GM21528 (cell line): Measurements from ENCODE around the gene BTBD6.

Source experiments
- ATAC-seq: cut with Tn5 transposase; IDR thresholded peaks from one replicate; pipeline ENCODE4 v1.9.1; 2021; ENCODE audit warnings: mild to moderate bottlenecking, moderate library complexity; ENCODE audit not compliant: unreplicated experiment, low FRiP score

BTBD6 gene

DNA sequence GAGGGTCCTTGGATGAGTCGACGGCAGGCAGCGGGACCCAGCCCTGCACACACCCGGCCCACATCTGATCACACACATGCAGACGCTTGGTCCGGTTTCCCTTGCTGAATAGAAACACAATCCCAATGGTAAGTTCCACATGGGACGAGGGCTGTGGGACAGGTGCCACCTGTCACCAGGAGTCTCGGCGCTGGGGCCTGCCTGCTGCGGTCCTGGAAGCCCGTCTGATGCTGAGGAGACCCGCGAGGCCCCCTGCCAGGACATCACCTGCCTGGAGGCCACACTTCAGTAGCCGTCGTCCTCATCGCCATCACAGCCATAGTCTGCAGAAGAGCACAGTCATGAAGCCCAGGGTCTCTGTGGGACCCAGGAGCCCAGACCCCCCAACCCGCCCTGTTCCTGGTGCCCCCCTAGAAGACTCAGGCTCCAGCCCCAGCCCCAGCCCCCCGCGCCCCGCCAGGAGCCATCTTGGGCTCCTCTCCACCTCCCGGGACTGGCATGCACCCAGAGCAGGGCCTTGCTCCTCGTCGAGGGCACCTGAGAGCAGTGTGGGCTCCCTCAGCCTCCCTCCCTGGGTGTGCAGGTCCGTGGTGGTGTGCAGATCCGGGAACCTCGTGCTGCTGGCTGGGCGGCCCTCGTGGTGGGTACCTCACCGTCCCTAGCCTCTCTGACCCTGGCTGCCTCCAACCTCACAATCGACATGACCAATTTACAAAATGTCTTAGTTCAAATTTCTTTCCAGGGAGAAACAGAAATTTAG, 37.9 kb upstream of the BTBD6 start:
- no peak for ATAC-seq

DNA sequence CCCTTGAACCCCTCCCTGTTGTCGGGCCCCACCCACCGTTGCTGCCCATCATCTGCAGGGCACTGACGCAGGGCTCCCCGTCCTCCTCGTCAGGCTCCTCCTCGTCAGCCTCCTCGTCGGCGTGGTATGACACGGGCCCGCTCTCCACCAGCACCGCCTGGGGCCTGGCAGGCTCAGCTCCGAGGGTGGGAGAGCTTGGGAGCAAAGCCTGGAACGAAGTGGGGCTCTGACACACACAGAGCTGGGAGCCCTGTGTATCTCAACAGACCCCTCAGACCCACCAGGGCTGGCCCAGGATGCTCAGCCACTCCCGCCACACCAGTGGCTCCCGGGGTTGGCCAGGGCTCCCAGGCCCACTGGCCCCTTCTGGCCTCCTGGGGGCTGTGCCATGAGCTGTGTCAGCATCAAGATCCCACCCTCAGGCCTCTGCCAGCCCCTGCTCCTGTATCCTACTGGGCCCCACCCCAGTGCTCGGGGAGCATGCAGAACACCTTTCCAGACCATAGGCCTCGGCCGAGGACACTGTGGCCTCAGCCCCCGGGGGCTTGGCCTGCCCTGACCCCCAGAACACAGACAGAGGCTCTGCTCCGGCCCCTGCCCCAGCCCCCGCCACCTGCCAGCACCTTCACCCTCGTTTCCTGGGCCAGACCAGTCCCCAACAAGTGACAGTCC, 37.1 kb upstream of the BTBD6 start:
- no peak for ATAC-seq

DNA sequence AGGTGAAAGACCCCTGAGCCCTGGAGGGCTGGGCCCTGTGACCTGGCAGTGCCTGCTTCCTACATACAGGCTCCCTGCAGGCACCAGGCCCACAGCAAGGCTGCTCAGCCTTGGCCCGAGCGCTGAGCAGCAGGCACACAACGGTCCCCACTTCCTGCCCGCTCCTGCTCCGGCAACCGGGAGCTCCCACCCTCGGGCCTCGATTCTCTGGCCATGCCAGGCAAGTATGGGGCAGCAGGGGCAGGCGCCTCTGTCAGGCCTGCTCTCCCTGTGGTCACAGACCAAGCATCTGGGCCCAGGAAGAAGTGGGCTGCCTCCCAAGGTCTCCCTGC, 36.6 kb upstream of the BTBD6 start:
- ATAC-seq = no peak

DNA sequence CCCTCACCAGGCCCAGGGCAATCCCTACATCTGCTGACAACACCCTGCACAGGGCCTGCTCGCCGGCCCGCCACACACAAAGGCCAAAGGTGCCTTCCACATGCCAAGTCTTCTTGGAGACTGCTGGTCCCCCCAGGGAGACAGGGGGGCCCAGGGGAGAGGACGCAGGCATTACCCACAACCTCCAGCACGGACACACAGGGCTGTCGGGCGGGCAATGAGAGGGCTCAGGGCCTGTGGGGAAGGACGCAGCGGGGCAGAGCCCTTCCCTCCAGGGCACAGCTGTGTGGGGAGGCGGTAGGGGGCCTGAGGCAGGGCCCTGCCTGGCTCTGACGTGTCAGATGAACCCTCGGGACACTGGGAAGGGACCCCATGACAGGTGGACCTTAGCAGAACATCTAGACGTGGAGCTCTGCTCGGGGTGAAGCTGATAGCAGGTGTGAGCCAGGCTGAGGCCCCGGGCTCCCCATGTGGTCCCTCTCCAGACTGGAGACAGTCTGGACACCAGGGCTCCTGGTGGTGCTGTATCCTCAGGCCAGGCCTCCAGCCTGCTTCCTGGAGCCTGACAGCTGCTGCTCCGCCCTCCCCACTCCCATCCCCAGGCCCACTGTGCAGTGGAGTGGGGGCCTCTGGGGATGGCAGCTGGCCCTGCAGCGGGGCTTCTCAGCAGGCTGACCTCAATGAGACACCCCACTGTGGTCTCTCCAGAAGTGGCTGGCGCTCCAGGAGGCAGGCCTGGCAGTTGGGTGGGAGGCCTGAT, 35.6 kb upstream of the BTBD6 start:
- ATAC-seq = no peak

DNA sequence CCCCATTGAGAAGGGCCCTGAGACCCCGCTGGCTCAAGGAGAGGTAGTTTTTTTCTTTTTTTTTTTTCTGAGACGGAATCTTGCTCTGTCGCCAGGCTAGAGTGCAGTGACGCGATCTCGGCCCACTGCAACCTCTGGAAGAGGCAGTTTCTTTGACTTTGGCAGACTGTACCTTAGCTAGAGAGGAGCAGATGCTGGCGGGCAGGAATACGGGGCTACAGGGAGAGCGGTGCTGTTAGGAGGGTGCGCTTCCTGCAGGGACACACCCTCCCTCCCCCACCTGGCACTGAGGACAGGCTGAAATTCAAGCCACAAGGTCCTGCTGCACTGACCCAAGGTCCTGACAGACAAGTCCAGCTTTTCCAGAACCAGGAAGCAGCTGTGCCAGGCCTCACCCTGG, 35.0 kb upstream of the BTBD6 start:
- ATAC-seq = no peak

DNA sequence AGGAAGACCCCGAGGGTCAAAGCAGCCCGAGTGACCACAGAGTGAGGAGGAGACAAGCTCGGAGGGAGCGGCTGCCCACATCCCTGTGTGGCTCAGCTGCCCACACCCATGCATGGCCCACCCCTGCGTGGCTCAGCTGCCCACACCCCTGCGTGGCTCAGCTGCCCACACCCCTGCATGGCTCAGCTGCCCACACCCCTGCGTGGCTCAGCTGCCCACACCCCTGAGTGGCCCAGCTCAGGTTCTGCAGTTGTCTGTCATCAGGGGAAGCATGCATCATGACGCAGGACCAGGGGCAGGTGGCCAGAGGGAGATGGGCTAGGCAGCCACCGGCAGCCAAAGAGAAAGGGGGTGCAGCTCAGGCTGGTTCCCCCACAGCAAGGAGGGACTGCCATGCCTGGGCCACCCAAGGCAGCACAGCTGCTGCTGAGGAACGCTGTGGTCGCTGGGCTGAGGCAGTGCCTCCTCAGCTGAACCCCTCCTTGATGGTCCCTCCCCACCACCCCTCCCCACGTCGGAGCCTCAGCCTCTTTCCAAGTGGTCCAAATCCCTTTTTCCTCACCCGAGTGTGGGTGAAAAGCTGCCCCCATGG, 33.9 kb upstream of the BTBD6 start:
- no peak for ATAC-seq

DNA sequence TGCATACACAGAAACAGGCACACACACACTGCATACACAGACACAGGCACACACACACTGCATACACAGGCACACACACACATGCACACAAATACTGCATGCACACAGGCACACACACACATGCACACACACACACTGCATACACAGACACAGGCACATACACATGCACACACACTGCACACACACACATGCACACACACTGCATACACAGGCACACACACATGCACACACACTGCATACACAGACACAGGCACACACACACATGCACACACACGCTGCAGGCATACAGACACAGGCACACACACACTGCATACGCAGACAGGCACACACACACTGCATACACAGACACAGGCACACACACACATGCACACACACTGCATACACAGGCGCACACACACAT, 32.7 kb upstream of the BTBD6 start:
- ATAC-seq = no peak

DNA sequence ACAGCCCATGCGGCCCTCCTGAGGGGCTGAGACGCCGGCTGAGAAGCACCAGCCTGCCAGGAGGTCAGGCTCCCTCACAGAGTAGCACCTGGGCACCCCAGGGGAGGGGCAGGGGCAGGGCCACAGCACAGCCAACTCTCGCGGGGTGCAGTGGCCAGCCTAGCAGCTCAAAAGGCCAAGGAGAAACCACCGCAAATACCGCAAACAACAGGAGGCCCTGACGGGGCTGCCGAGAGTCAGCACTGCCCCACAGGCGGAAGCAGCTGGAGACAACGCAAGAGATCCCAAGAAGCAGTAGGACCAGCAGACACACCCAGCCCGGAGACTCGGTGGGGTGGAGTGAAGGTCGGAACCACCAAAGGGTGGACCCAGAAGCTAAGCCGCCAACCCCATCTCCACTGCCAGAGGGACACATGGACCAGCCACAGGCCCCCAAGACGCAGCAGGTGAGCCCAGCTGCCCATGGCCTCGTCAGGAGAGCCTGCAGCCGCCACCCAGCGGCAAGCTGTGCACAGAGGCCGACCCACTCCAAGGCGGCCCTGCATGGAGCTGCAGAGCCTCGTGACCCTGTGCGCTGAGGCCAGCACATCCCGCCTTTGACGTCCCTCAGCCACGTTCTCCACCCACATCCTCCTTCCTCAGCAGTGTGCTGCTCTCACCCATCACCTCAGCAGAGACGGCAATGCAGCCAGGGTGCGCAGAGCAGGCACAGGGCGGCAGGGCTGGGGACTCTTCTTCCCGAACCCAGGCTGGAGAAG, 31.7 kb upstream of the BTBD6 start:
- no peak for ATAC-seq

DNA sequence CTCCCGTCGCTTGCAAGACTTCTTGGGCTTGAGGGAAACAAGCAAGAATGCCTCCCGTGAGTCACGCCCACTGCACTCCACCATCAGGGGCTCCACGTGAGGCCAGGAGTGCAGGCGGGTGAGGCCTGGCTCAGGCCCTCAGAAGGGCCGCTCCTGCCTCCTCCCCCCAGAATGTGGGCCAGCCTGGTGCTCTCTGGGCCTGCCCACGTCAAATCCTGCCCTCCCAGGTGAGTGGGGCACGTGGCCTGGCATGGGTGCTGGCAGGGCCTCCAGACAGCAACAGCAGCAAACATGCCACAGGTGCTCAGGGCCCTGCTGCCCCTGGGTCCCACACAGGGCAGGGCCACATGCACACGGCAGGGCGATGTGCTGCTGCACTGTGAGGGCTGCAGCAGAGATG, 30.6 kb upstream of the BTBD6 start:
- no peak for ATAC-seq

DNA sequence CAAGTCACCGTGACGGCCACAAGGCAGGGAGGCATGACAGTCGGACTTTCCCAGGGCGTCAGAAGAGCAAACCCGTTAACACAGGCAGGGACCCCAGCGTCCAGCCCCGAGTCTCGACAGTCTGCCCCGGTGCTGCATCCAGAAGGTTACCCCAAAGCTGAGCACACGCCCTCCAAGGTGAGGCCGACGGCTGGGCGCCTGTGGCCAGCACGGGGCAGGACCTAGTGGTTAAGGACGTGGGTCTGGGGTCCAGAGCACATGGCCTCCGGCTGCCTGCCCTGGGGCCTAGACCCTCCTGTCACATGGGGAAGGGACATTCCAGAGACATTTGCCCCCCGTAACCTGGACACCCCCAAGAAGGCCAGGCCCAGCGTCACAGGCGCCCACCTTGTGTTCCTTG, 29.7 kb upstream of the BTBD6 start:
- no peak for ATAC-seq

DNA sequence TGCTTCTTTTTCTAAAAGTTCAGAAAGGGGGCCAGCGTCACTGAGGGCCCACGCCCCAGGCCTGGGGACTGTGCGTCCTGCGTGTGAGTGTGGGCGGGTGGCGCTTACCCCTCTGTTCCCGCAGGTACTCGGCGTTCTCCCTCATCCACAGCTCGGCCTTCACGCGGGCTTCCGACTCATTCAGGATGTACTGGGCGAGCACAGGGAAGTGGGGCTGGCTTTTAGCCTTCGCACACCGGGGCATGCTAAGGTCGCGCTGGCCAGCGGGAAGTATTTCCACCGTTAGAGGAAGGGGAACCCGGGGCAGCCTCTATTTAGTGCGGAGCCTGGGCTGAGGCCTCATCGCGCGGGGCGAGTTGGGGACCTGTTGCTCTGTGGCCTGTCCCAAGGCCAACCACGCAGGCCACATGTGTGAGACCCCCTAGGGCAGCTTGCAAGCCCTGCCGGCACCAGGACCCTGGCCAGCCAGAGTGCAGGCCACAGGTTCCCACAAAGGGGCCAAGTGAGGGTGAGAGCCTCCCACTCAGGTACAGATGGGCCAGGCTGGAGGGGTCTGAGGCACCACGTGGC, 29.2 kb upstream of the BTBD6 start:
- ATAC-seq = no peak

DNA sequence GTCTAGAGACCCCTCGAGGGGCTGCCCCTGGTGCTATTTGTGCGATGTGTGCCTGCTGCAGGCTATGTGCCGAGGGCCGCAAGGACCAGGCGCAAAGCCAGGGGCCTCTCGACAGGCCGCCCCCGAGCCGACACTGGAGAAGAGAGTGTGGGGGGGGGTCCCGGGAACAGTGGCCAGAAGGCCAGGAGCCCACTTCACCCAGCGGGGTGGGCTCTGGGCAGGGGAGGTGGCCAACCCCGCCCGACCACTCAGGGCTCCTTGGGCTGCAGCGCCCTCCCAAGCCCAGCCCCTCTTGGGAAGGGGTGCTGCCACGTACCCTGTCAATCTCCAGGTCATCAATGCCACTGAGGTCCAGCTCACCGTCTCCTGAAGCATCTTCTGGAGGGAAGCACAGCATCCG, 28.6 kb upstream of the BTBD6 start:
- ATAC-seq = no peak

DNA sequence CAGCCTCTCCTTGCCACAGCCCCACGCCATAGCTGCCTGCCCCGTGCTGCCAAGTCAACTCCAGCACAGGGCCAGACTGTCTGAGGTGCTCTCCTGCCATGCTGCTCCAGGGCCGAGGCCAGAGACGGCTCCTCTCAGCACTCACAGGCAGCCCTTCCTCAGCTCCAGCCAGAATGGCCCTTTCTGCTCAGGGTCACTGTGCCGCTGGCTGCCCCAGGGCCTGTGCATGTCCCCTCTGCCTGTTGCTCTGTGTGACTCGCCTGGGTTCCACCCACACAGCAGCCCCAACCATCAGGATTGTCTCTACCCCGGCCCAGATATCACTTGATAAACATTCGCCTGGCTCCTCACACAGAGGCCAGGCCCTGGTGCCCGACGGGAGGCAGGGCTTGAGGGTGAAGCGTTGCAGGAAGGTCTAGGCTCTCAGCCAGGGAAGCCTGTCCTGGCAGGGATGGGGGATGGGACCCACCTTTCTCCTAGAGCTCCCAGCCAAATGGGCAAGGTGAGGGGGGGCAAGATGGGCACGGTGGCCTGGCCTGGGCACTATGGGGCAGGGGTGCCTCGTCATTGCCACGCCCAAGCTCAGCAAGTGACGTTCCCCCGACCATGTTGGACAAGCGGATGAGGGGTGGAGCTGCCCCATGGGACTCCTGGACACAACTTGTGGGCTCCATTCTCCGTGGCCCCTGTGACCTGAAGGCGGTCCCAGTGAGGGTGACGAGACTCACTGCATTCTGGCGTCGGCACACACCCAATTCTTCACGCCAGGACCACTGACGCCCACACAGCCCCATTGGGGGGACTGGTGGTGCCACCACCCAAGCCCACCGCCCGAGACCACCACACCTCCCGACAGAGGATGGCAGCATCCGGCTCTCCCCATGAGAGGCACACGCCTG, 27.4 kb upstream of the BTBD6 start:
- no peak for ATAC-seq

DNA sequence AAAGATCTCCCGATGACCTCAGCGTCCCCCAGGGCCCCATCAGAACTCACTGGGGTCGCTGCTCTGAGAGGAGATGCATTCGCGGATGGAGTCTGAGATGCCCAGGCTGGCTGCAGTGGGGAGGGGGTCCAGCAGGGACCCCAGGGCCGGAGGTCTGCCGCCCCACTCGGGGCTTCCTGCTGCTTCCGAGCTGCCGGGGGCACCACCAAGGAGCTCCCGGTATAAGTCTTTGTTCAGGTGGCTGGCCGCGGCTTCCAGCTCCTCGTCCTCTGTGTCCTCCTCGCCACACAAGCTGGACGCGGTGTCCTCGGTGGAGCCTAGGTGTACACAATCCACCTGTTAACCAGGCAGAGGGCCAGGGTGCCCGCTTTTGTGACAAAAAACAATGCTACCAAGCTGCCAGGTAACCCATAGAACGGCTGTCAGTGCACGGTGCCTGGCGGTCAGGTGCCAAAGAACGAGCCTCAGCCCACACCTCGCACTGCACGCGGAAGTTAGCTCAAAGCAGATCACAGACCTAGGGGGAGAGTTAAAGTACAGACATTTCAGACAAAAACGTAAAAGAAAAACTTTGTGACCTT, 26.6 kb upstream of the BTBD6 start:
- ATAC-seq = no peak

DNA sequence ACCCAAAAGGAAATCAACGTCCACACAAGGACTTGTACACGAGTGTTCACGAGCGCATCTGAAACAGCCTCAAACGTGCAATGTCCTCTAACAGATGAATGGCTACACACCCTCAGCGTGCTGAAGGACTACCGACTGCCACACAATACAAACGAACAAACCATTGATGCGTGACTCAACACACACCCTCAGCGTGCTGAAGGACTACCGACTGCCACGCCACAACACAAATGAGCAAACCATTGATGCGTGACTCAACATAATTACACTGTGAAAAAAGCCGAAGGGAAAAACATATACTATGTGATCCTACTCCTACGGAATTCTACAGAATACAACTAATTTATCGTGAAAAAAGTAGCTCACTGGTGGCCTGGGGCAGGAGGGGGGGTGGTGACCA, 25.1 kb upstream of the BTBD6 start:
- no peak for ATAC-seq

DNA sequence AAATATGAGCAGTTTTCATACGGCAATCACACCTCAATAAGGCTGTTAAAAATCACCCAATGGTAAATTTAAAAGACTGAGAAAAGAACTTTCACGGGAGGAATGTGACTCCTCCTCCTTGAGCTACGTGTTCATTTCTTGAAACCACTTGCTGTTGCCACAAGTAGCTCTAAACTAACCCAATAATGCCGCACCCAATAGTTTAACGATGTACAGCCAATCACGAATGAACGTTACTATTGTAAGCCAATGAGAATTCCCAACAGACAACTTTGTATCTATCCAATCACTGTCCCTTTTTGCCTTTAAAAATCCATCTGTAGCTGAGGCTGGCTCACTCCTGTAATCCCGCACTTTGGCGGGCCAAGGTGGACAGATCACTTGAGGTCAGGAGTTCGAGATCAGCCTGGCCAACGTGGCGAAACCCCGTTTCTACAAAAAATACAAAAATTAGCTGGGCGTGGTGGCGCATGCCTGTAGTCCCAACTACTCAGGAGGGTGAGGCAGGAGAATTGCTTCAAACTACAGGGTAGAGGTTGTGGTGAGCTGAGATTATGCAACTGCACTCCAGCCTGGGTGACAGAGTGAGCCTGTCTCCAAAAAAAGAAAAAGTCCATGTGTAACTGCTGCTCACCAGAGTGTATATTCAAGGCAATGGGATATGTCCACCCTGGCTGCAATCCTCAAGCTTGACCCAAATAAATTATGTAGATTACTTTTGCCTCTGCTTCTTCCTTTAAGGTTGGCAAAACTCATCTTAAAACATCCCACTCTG, 24.4 kb upstream of the BTBD6 start:
- ATAC-seq = no peak

DNA sequence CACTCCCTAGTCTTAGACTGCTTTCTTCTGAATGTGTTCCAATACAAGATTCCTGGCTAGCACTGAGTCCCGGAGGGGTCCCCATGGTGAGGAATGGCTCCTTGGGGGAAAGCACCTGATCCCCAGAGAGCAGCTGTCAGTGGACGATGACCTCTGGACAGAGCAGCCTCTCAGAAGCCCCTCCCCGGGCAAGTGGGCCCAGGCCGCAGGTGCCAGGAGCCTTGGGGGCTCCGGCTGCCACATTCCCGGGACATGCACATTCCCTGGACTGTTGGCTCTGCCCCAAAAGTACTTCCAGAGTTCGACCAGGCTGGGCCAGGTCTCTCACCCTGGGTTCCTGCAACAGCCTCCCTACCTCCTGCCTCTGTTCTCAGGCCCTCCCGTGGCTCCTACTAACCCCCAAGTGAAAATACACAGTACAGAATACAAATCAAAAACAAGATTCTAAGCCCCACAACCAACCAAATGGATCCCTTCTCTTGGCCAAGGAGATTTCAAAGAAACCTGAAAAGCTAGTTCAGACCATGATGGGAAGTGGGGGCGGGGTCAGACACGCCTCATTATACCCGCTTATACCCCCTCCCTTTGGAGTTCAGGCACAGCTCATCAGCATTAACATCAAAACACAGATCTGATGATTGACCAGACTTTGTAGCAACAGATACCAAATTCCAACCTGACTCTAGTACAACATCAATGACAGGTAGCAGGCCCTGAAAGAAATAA, 23.3 kb upstream of the BTBD6 start:
- ATAC-seq = no peak

DNA sequence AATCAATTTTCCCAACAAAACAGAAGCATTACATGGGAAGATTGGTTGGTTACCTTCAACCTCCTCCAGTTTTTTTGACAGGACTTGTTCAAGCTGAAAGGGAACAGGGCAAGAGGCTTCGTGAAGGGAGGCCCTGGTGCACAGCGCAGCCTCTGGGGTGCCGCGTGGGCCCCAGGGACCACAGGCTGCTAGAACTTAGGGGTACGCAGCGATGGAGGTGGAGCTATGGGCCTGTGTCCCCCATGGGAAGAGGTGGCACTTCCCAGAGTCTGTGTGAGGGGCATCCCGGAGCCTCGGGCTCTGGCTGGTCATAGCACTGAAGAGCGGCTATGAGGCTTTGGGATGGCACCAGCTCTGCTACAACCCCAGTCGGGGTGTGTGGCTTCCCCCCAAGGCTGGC, 22.1 kb upstream of the BTBD6 start:
- no peak for ATAC-seq
